Muscle of leg (tissue), 16 donors: ENCODE data around the gene PXN. TPM values are rescaled to one million over a fixed set of nuclear protein-coding genes. Genes with fewer than 3 reads are reported as not detected.
A peak's percentile ranks its signal among the peaks of the same experiment; 100 is the strongest.

Experiments used
- DNase-seq: peaks from one replicate; pipeline ENCODE4 v3.0.0; 2013
- H3K27ac ChIP-seq: one replicate; pipeline ENCODE4 v1.5.1; 2013; ENCODE audit warnings: mild to moderate bottlenecking, low read length, control low read depth
- H3K27me3 ChIP-seq: one replicate; pipeline ENCODE4 v1.6.1; 2013; ENCODE audit warnings: low read length; ENCODE audit not compliant: control insufficient read depth, insufficient read depth
- H3K36me3 ChIP-seq: one replicate; pipeline ENCODE4 v1.6.1; 2013; ENCODE audit warnings: low read length; ENCODE audit not compliant: control insufficient read depth, insufficient read depth
- H3K4me1 ChIP-seq: one replicate; pipeline ENCODE4 v1.6.1; 2013; ENCODE audit warnings: low read length; ENCODE audit not compliant: control insufficient read depth, insufficient read depth
- H3K4me3 ChIP-seq: one replicate; pipeline ENCODE4 v1.5.1; 2013; ENCODE audit warnings: low read length, control low read depth
- H3K9me3 ChIP-seq: replicated peaks from 2 replicates; pipeline ENCODE4 v1.6.1; 2013; ENCODE audit warnings: low read depth, low read length; ENCODE audit not compliant: control insufficient read depth
- WGBS: methylation state at CpG from one replicate; pipeline ENCODE4 v1.1.5; 2013; ENCODE audit warnings: missing lambda C conversion rate; ENCODE audit not compliant: insufficient coverage; 5-methylcytosine and 5-hydroxymethylcytosine counted together
- long read RNA-seq, 11 donors: transcript quantifications; one replicate each; lab custom pipeline, GENCODE V29; 2026
- polyA plus RNA-seq, 8 donors: library from polyadenylated mRNA; unstranded; fragments of 120-200 nt; gene quantifications; one replicate each; pipeline versions ENCODE4 v1.2.1 to v1.2.3, GENCODE V29; 2013; ENCODE audit warnings: inconsistent platforms in 1 of 8, low replicate concordance in 1 of 8; ENCODE audit not compliant: insufficient read length in 8 of 8, insufficient read depth in 1 of 8
- total RNA-seq: library from RNA; stranded (reverse); fragments of 120-200 nt; gene quantifications from one replicate; pipeline ENCODE4 v1.2.4, GENCODE V29; 2013

Gene PXN
- 33.2 TPM for total RNA-seq
- 100 to 1,000 TPM in 7 of 8 donors, 10 to 100 TPM in 1; 90.8 to 170 (median 129) TPM for polyA plus RNA-seq
- long read RNA-seq, donor 1, partial matches to known transcripts, result 16 of 23 reads
- long read RNA-seq, donor 1, other reads (novel, unspliced or antisense), result 0 of 23 reads
- long read RNA-seq, donor 2, partial matches to known transcripts, result 0 of 3 reads
- long read RNA-seq, donor 2, other reads (novel, unspliced or antisense), result 0 of 3 reads
- long read RNA-seq, donor 3, full-length matches to known transcripts, result 24 of 163 reads
- long read RNA-seq, donor 3, partial matches to known transcripts, result 139 of 163 reads
- long read RNA-seq, donor 3, other reads (novel, unspliced or antisense), result 0 of 163 reads
- long read RNA-seq, donor 4, transcript PXN-204 (11 exons, 3,683 nt), result major isoform, 5 of 46 reads
- long read RNA-seq, donor 4, partial matches to known transcripts, result 37 of 46 reads
- long read RNA-seq, donor 4, other reads (novel, unspliced or antisense), result 0 of 46 reads
- long read RNA-seq, donor 5, transcript PXN-204 (11 exons, 3,683 nt), result major isoform, 8 of 93 reads
- long read RNA-seq, donor 5, transcript PXN-201 (12 exons, 3,785 nt), result minor isoform, 6 of 93 reads
- long read RNA-seq, donor 5, partial matches to known transcripts, result 78 of 93 reads
- long read RNA-seq, donor 5, other reads (novel, unspliced or antisense), result 0 of 93 reads
- long read RNA-seq, donor 6, full-length matches to known transcripts, result 16 of 106 reads
- long read RNA-seq, donor 6, partial matches to known transcripts, result 90 of 106 reads
- long read RNA-seq, donor 6, other reads (novel, unspliced or antisense), result 0 of 106 reads
- long read RNA-seq, donor 7, partial matches to known transcripts, result 29 of 34 reads
- long read RNA-seq, donor 7, other reads (novel, unspliced or antisense), result 0 of 34 reads
- long read RNA-seq, donor 8, transcript PXN-204 (11 exons, 3,683 nt), result major isoform, 6 of 18 reads
- long read RNA-seq, donor 8, partial matches to known transcripts, result 12 of 18 reads
- long read RNA-seq, donor 8, other reads (novel, unspliced or antisense), result 0 of 18 reads
- long read RNA-seq, donor 9, partial matches to known transcripts, result 37 of 43 reads
- long read RNA-seq, donor 9, other reads (novel, unspliced or antisense), result 0 of 43 reads
- long read RNA-seq, donor 10, transcript PXN-204 (11 exons, 3,683 nt), result major isoform, 6 of 61 reads
- long read RNA-seq, donor 10, partial matches to known transcripts, result 52 of 61 reads
- long read RNA-seq, donor 10, other reads (novel, unspliced or antisense), result 0 of 61 reads
- long read RNA-seq, donor 11, transcript PXN-204 (11 exons, 3,683 nt), result major isoform, 11 of 67 reads
- long read RNA-seq, donor 11, partial matches to known transcripts, result 53 of 67 reads
- long read RNA-seq, donor 11, other reads (novel, unspliced or antisense), result 0 of 67 reads

DNA sequence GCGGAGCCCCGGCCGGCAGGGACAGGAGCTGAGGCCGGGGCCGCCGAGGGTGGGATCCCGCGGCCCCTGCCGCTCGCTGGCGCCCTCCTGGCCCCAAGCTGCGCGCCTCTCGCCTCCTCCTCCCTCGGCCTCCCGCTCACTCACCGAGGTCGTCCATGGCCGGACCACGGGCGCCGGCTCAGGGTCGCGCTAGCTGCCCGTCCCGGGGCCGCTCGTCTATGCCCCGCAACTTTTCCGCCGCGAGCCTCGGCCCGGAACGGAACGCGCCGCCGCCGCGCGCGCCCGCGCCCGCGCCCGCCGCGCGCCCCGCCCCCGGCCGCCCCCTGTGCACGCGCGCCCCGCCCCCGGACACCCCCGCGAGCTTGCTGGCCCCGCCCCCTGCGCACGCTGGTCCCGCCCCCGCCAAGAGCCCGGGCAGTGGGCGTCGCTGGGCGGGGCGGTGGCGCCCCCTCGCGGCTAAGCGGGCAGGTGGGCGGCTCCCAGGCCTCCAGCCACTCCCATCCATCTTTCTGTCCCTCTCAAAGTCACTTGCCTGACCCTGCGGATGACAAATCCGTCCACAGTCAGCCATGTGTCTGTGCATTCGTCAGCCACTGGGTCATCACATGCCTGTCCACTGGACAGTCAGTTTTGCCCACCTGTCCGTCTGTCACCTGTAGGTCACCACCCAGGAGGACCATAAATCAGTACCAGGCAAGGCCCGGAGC, at the start of gene PXN:
TSS of gene PXN (minus strand) at position 258 of the 707 bp plus-strand sequence. CDS start at position 157, 101 bp downstream.
- peak within 1 kb of the TSS; percentile 80 for H3K27ac ChIP-seq

DNA sequence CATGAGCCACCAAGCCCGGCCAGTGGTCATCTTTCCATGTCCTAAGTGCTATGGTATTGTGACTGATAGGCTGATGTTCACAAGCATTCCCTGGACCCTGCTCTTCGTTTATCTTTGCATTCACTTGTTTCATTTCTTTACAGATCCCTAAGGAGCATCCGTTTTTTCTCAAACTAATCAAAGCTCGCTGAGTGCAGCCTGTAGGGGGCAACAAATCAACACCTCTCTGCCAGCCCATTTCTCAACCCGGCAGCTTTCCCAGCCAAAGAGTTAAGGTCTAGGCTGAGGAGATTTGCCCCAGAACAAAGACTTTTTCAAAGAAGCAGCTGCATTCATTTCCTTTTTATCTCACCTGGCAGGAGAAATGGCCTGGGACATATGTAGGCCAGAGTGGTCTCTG, 48.7 kb upstream of the PXN start:
- no peaks in the 10 kb centered on the region for H3K27me3 ChIP-seq

More for the DNA sequence above, at the start of gene PXN:
- H3K4me1 ChIP-seq, result peaks cover 48% of the 10 kb centered on the region
- H3K27me3 ChIP-seq, result no peaks in the 10 kb centered on the region
- no peaks in the 10 kb centered on the region for H3K9me3 ChIP-seq
- DNase-seq, result peak; percentile 91
- peaks cover 6% of the 10 kb centered on the region for H3K36me3 ChIP-seq
- WGBS, result 2% methylated on average over 54 of the region's 81 CpGs
- H3K4me3 ChIP-seq, result peak within 1 kb of the TSS; percentile 95

DNA sequence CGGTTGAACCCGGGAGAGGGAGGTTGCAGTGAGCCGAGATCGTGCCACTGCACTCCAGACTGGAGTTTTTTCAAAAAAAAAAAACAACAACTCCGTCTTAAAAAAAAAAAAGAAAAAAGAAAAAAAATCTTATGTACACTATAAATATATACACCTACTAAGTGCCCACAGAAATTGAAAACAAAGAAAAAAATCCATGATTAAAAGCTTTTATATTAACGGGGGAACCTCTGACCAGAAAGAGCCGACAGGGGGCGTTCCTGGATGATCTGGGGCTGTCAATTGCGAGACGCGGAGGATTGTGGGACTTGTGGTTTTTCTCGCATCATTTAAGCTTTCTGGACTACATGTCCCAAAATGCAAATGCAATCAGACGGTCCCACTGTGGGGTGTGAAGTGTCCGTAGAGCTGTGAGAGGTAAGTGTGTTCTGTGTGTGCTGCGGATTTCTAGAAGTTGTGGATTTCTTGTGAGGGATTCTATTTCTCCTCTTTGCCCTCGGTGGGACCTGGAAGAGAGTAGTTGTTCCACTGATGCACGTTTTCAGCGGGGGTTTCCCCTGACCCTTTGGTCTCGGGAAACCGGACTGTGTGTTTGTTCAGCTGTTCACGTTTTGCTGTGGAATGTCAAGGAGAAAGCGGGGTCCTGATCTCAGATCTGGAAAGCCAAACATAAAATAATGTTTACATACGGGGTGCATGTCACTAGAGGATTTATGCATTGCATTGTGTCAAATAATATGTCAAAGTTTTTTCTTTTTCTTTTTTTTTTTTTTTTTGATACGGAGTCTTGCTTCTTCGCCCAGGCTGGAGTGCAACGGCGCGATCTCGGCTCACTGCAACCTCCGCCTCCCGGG, 36.7 kb upstream of the PXN start, which contains the start of gene SIRT4:
TSS of gene SIRT4 (plus strand) at position 360 of the 854 bp plus-strand sequence. CDS start 1,241 bp downstream, outside the sequence.
- Histone ChIP-seq H3K9me3 (no peaks in the 10 kb centered on the region), H3K36me3 (no peaks in the 10 kb centered on the region), H3K4me3 (peak within 1 kb of the TSS; percentile 50), H3K4me1 (peaks cover 4% of the 10 kb centered on the region), H3K27me3 (no peaks in the 10 kb centered on the region), H3K27ac (peak within 1 kb of the TSS; percentile 76)
- 0% methylated on average over 7 of the region's 31 CpGs for WGBS
- DNase-seq, result peak; percentile 98

More for the DNA sequence above, 48.7 kb upstream of the PXN start:
- Histone ChIP-seq H3K4me1 (peaks cover 4% of the 10 kb centered on the region), H3K27ac (no peak overlapping the region), H3K36me3 (no peaks in the 10 kb centered on the region), H3K9me3 (no peaks in the 10 kb centered on the region), H3K4me3 (no peak overlapping the region)
- 37% methylated on average over 3 of the region's 5 CpGs for WGBS
- no peak for DNase-seq

DNA sequence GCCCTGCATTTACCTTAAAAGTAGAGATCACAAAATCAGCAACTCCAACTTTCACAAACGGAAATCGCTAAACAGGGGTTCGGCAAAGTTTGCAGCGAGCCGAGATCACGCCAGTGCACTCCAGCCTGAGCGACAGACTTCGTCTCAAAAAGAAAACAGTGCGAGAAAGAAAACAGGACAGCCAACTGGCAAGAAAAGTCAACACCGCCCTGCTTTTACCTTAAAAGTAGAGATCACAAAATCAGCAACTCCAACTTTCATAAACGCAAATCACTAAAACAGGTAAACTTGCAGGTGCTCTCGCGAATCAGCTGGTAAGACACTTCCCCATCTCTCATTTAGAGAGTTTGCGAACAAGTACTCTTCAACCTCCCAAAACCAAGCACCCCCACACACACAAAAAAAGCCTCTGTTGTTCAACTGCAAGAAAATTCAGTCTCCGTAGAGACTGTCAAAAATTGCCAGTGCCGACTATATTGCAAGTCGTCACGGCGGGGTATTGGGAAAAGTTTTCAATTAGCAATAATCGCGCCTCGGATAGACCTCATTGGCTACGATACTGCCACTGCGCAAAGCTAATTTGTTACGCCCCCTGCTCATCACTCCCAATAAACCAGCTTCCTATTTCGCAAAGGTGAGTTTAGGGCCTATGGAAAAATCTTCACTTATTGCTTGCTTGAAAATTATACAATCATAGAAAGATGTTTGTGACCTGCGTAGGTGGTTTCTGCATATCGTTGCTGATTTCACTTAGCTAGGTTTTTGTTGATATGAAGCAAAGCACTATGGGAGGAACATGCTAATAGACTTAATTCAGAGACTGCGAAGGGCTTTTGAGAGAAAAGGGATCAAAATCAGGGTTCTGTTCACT, 27.4 kb upstream of the PXN start, which contains the start of gene RNU4-1:
TSS of gene RNU4-1 (minus strand) at position 577 of the 871 bp plus-strand sequence.
- Histone ChIP-seq H3K4me3 (peak within 1 kb of the TSS; percentile 61), H3K36me3 (no peaks in the 10 kb centered on the region), H3K4me1 (peaks cover 8% of the 10 kb centered on the region), H3K27ac (peak within 1 kb of the TSS; percentile 99), H3K27me3 (no peaks in the 10 kb centered on the region), H3K9me3 (no peaks in the 10 kb centered on the region)
- peak; percentile 97 for DNase-seq
- WGBS, result 0% methylated on average over 12 of the region's 29 CpGs

DNA sequence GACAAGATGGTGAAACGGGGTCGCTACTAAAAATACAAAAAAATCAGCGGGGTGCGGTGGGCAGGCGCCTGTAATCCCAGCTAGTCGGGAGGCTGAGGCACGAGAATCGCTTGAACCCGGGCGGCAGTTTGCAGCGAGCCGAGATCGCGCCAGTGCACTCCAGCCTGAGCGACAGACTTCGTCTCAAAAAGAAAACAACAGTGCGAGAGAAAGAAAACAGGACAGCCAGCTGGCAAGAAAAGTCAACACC, 26.8 kb upstream of the PXN start:
- Histone ChIP-seq H3K36me3 (no peaks in the 10 kb centered on the region), H3K27me3 (no peaks in the 10 kb centered on the region), H3K9me3 (no peaks in the 10 kb centered on the region), H3K4me3 (peak overlapping the region; percentile 61), H3K27ac (peak overlapping the region; percentile 99), H3K4me1 (peaks cover 11% of the 10 kb centered on the region)
- DNase-seq, result no peak
- WGBS, result 0% methylated on average over 16 of the region's 17 CpGs

DNA sequence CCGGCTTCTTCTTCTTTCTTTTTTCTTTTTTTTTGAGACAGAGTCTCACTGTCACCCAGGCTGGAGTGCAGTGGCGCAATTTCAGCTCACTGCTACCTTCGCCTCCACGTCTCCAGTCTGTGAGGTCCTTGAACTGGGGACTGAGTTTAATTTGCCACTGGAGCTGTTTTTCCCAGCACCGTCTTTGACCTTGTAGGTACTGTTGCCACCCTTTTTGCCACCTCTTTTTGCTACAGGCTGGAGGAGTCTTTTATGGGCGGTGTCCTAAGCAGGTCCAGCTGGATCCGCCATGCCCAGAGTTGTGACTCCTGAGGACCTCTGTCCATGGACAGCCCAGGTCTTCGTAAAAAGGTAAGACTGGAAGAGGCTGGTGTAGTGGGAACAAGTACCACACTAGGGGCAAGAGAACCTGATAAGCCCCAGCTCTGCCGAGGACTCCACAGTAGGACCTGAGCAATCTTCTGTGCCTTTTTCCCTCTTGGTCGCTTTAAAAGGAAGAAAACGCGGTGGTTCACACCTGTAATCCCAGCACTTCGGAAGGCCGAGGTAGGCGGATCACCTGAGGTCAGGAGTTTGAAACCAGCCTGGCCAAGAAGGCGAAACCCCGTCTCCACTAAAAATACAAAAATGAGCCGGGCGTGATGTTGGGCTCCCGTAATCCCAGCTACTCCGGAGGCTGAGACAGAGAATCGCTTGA, 25.2 kb upstream of the PXN start:
- WGBS, result 29% methylated on average over 11 of the region's 22 CpGs
- DNase-seq, result peak; percentile 38
- peak overlapping the region; percentile 18 for H3K4me3 ChIP-seq

DNA sequence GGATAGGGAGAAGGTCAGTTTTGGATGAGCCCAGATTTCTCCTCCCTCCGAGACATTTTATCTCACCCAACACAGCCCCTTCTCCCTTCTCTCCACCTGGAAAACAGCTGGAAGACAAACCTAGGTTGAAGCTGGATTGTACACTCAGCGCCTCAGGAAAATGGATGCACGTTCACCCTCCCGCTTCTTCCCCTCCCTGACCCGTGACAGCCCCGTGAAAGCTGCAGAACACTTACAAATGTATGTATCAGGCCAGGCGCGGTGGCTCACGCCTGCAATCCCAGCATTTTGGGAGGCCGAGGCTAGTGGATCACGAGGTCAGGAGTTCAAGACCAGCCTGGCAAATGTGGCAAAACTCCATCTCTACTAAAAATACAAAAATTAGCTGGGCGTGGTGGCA, 22.0 kb upstream of the PXN start:
- 73% methylated on average over 11 of the region's 12 CpGs for WGBS
- H3K4me3 ChIP-seq, result no peak overlapping the region
- no peaks in the 10 kb centered on the region for H3K27me3 ChIP-seq
- no peak overlapping the region for H3K27ac ChIP-seq
- H3K36me3 ChIP-seq, result no peaks in the 10 kb centered on the region
- no peaks in the 10 kb centered on the region for H3K9me3 ChIP-seq
- no peak for DNase-seq
- peaks cover 11% of the 10 kb centered on the region for H3K4me1 ChIP-seq

More for the DNA sequence above, 25.2 kb upstream of the PXN start:
- no peaks in the 10 kb centered on the region for H3K36me3 ChIP-seq
- no peaks in the 10 kb centered on the region for H3K9me3 ChIP-seq
- peak overlapping the region; percentile 99 for H3K27ac ChIP-seq
- no peaks in the 10 kb centered on the region for H3K27me3 ChIP-seq
- H3K4me1 ChIP-seq, result peaks cover 11% of the 10 kb centered on the region
